Stimulated activated CD8-positive, alpha-beta memory T cell treated with anti-CD3 and anti-CD28 coated beads, Interleukin-4, amount 100 ng/mL, for 48 hours (primary cell): Measurements from ENCODE around the gene CYP2F1.
A peak's percentile ranks its signal among the peaks of the same experiment; 100 is the strongest.
"Not testable (repeated sequence)": the region's sequence is repeated elsewhere in the genome, so short reads cannot be mapped to it uniquely, and the experiment has no call there.

ENCODE experiments used
- DNase-seq: peaks from one replicate; pipeline ENCODE4 v3.0.0-alpha.2; 2020

CYP2F1 gene

GRCh38 chr19:41114132-41114531 lies at the start of gene CYP2F1:
Gene CYP2F1, plus strand, starts transcription at chr19:41114432. Its CDS starts 1,757 bp downstream, at chr19:41116189.
- no peak for DNase-seq

GRCh38 chr19:41064974-41065569 lies 49.2 kb upstream of the CYP2F1 start:
- DNase-seq: no peak

DNA sequence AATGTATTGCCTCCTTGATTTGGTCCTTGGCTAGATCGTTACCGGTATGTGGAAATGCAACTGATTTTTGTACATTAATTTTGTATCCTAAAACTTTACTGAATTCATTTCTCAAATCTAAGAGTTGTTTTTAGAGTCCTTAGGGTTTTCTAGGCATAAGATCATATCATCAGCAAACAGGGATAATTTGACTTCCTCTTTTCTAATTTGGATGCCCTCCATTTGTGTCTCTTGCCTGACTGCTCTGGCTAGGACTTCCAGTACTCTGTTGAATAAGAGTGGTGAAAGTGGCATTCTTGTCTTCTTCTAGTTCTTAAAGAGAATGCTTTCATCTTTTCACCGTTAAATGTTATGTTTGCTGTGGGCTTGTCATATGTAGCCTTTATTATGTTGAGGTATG lies 37.9 kb upstream of the CYP2F1 start:
- DNase-seq: no peak

GRCh38 chr19:41083516-41083915 lies 30.7 kb upstream of the CYP2F1 start:
- DNase-seq: no peak

- DNase-seq: no peak
Measured at GRCh38 chr19:41085748-41086415, 28.4 kb upstream of the CYP2F1 start.

- no peak for DNase-seq
Measured at GRCh38 chr19:41088151-41088550, 26.1 kb upstream of the CYP2F1 start, which contains the start of gene CYP2A13. Gene CYP2A13, plus strand, starts transcription at chr19:41088451. Its CDS starts 21 bp downstream, at chr19:41088472.

GRCh38 chr19:41089959-41090358 lies 24.3 kb upstream of the CYP2F1 start:
- no peak for DNase-seq

DNA sequence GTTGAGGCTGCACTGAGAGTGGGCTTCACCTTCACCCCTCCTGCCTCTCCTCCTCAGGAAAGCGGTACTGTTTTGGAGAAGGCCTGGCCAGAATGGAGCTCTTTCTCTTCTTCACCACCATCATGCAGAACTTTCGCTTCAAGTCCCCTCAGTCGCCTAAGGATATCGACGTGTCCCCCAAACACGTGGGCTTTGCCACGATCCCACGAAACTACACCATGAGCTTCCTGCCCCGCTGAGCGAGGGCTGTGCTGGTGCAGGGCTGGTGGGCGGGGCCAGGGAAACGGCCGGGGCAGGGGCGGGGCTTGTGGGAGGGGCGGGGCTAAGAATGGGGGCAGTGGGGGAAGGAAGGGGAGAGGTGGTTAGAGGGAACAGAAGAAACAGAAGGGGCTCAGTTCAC lies 18.5 kb upstream of the CYP2F1 start:
- no peak for DNase-seq

GRCh38 chr19:41096353-41096752 lies 17.9 kb upstream of the CYP2F1 start:
- no peak for DNase-seq

GRCh38 chr19:41097302-41097701 lies 16.9 kb upstream of the CYP2F1 start:
- no peak for DNase-seq

- DNase-seq: no peak
Measured at GRCh38 chr19:41098762-41099161, 15.5 kb upstream of the CYP2F1 start.

DNA sequence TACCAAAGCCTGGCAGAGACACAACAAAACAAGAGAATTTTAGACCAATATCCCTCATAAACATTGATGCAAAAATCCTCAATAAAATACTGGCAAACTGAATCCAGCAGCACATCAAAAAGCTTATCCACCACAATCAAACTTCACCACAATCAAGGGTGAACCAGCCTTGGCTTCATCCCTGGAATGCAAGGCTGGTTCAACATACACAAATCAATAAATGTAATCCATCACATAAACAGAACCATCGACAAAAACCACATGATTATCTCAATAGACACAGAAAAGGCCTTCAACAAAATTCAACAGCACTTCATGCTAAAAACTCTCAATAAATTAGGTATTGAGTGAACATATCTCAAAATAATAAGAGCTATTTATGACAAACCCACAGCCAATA lies 12.0 kb upstream of the CYP2F1 start:
- not testable (repeated sequence) for DNase-seq

DNA sequence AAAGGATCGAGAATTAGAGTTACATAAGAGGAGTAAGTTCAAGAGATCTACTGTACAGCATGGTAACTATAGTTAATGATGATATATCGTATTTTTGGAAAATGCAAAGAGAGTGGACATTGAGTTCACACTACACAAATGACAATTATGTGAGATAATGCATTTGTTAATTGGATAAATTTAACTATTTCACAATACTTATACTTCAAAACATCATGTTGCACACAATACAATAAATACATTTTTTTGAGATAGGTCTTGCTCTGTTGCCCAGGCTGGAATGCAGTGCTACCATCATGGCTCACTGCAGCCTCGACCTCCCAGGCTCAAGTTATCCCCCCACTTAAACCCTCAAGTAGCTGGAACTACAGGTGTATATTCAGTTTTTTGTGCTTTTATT lies 8.1 kb upstream of the CYP2F1 start:
- DNase-seq: no peak

- no peak for DNase-seq
Measured at GRCh38 chr19:41111296-41111695, 2.9 kb upstream of the CYP2F1 start.

- DNase-seq: no peak
Measured at GRCh38 chr19:41111750-41112295, 2.4 kb upstream of the CYP2F1 start.

- no peak for DNase-seq
Measured at GRCh38 chr19:41112728-41113290, 1.4 kb upstream of the CYP2F1 start.

DNA sequence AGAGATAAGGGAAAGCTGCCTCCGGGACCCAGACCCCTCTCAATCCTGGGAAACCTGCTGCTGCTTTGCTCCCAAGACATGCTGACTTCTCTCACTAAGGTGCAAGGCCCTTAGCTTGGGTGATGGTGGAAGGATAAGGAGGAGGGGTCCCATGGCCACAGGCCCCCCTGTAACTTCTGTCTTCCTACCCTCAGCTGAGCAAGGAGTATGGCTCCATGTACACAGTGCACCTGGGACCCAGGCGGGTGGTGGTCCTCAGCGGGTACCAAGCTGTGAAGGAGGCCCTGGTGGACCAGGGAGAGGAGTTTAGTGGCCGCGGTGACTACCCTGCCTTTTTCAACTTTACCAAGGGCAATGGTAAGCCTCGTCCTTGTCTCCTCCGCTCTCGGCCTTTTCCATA lies 2.0 kb downstream of the CYP2F1 start:
- DNase-seq: no peak

- peak; percentile 60 for DNase-seq
Measured at GRCh38 chr19:41120929-41121911, 7.0 kb downstream of the CYP2F1 start.

DNA sequence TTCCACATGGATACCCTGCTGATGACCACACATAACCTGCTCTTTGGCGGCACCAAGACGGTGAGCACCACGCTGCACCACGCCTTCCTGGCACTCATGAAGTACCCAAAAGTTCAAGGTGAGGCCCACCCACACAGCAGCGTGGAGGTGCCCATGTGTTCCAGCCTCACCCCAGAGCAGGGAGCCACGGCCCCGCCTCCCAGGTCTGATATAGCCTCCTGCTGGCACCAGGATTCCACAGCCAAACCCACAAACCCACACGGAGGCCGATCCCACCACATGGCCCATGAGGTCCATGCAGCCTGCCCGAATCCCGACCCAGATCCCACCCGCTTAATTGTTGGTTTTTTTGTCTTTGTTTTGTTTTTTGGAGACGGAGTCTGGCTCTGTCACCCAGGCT lies 8.6 kb downstream of the CYP2F1 start:
- DNase-seq: not testable (repeated sequence)

DNA sequence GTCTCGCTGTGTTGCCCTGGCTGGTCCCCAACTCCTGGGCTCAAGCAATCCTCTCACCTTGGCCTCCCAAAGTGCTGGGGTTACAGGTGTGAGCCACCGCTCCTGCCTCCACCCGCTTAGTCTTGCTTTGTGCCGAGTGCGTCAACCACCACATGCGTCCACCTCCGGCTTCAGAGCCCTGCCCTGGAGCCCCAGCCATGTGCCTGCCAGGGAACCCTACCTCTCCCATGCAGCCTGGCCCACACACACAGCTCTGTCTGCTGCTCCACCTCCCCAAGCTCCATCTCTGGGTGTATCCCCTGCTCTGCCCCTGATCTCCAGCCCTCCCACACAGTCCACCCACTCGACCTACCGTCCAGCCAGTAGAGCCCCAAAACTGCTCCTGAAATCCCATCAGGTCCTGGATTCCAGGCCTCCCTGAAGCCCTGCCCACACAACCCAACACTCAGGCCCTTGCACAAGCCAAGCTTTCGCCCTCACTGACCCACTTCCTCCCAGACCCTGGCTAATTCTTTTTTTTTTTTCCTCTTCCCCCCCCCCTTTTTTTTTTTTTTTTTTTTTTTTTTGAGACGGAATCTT lies 9.6 kb downstream of the CYP2F1 start:
- DNase-seq: no peak

GRCh38 chr19:41126765-41127203 lies 12.6 kb downstream of the CYP2F1 start:
- peak; percentile 64 for DNase-seq

- not testable (repeated sequence) for DNase-seq
Measured at GRCh38 chr19:41127362-41127761, 13.1 kb downstream of the CYP2F1 start.
